SH-SY5Y (cell line): ENCODE data around the gene TMED8.

Experiments used
- GATA2 ChIP-seq: IDR thresholded peaks from 2 replicates; pipeline ENCODE4 v1.6.1; 2011; ENCODE audit warnings: mild to moderate bottlenecking, low read depth, low read length
- GATA3 ChIP-seq: IDR thresholded peaks from 2 replicates; pipeline ENCODE4 v1.6.1; 2011; ENCODE audit warnings: low read depth, mild to moderate bottlenecking, low read length, moderate library complexity

GRCh38 chr14:77314043-77314442 is 62.9 kb downstream of the TMED8 start:
- no peak for TF ChIP-seq GATA3
- TF ChIP-seq GATA2: no peak
